HG02610 (cell line): ENCODE results near the gene MICAL2.

Source experiments
- ATAC-seq: cut with Tn5 transposase; IDR thresholded peaks from one replicate; pipeline ENCODE4 v1.9.1; 2021; ENCODE audit warnings: mild to moderate bottlenecking, moderate library complexity; ENCODE audit not compliant: unreplicated experiment

MICAL2 gene

GRCh38 chr11:12280838-12281565 is 170.6 kb downstream of the MICAL2 start:
- ATAC-seq: no peak

- ATAC-seq: no peak
These were observed 171.4 kb downstream of the MICAL2 start for GRCh38 chr11:12281571-12282478.

GRCh38 chr11:12282676-12283075 is 172.3 kb downstream of the MICAL2 start:
- no peak for ATAC-seq

- ATAC-seq: no peak
These were observed 174.1 kb downstream of the MICAL2 start for GRCh38 chr11:12284316-12285050.

GRCh38 chr11:12285106-12285505 is 174.7 kb downstream of the MICAL2 start:
- ATAC-seq: no peak

- ATAC-seq: no peak
These were observed 175.4 kb downstream of the MICAL2 start for GRCh38 chr11:12285811-12286222.

GRCh38 chr11:12286606-12287005 is 176.2 kb downstream of the MICAL2 start:
- no peak for ATAC-seq

GRCh38 chr11:12287009-12287373 is 176.6 kb downstream of the MICAL2 start:
- no peak for ATAC-seq

- no peak for ATAC-seq
These were observed 177.2 kb downstream of the MICAL2 start for GRCh38 chr11:12287374-12288211.

GRCh38 chr11:12288212-12288930 is 178.0 kb downstream of the MICAL2 start:
- no peak for ATAC-seq

- ATAC-seq: no peak
These were observed 178.7 kb downstream of the MICAL2 start for GRCh38 chr11:12288931-12289666.

- no peak for ATAC-seq
These were observed 179.5 kb downstream of the MICAL2 start for GRCh38 chr11:12289667-12290476.

GRCh38 chr11:12290477-12290922 is 180.1 kb downstream of the MICAL2 start:
- ATAC-seq: no peak

- ATAC-seq: no peak
These were observed 180.9 kb downstream of the MICAL2 start for GRCh38 chr11:12291313-12291712.

- ATAC-seq: no peak
These were observed 181.4 kb downstream of the MICAL2 start for GRCh38 chr11:12291766-12292165.

GRCh38 chr11:12292766-12293165 is 182.4 kb downstream of the MICAL2 start:
- ATAC-seq: no peak

- ATAC-seq: no peak
These were observed 183.1 kb downstream of the MICAL2 start for GRCh38 chr11:12293486-12293885.

GRCh38 chr11:12294613-12295012 is 184.2 kb downstream of the MICAL2 start:
- no peak for ATAC-seq
